Heart left ventricle (tissue), 13 donors: ENCODE data around the gene FABP3.

Source experiments
- CTCF ChIP-seq, 12 donors: fragments of 200-600 bp; sonication (generic) in 4 of 12; IDR thresholded peaks; one replicate each; pipeline versions ENCODE4 v1.5.0 to v1.8.0; 2018 to 2022; ENCODE audit warnings: antibody characterized with exemption in 12 of 12, mild to moderate bottlenecking in 5 of 12
- POLR2A ChIP-seq, 2 donors: fragments of 450-650 bp; IDR thresholded peaks; one replicate each; pipeline ENCODE4 v1.6.1; 2017; ENCODE audit warnings: antibody characterized with exemption in 2 of 2, mild to moderate bottlenecking in 2 of 2, moderate library complexity in 2 of 2
- donor health status: ischemic (EF 13 %, LVEDD 7.1; RV severe dilation, severe dysfunction).
- donor health status: DM: no; HTN: yes; CAD: no.
- donor health status: DM: no; HTN: no; CAD: no.
- donor health status: ischemic (EF 25% LVEDD 6.9; RV normal size, moderate dysfunction).
- donor health status: ischemic (EF 25% LVEDD 5.7; RV mildly dilated, moderate dysfunction).
- donor health status: ischemic (EF 35%, LVEDD 5.7; RV mildly dilated, moderate dysfunction).
- donor health status: nonischemic (EF 11% LVEDD 7.7; RV severe dilation, severe dysfunction).
- donor health status: DM: yes; HTN: yes; CAD: no.
- donor health status: PGD.
- donor health status: ischemic (EF 29% LVEDD 5.4; RV normal size, mild dysfunction).
- donor health status: nonischemic (EF 23%, LVEDD 6.1; RV moderate dilation, normal function).

GRCh38 chr1:31393463-31393862, 20.6 kb upstream of the FABP3 start:
- TF ChIP-seq CTCF (IDR thresholded peaks at IDR 0.05) (no peak), POLR2A (IDR thresholded peaks at IDR 0.05) (no peak)
